ENCODE data around the gene CDV3. TPM values are rescaled to one million over a fixed set of nuclear protein-coding genes. Genes with fewer than 3 reads are reported as not detected.
A peak's percentile ranks its signal among the peaks of the same experiment; 100 is the strongest.
"Not testable (repeated sequence)": the region's sequence is repeated elsewhere in the genome, so short reads cannot be mapped to it uniquely, and the experiment has no call there.

CDV3 gene
- total RNA-seq, 1 donor from 2014 or later: 166 TPM

DNA sequence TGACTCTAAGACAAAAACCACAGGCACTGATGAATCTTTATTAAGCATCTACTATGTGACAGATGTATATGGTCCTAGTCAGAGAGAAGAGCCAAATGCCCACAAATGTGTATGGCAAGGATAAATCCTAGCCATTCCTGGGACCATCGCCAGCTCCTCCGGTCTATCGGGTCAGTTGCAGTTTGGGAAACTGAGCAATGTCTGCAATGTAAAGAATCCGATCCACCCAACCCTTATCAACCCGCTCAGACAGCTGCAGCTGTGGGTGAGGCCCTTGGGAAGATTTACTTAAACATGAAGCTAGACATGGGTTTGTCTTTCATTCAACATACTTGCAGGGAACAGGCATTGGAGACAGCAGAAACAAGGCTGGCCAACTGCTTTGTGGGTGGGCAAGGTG lies 40.5 kb upstream of the CDV3 start:
- intact Hi-C loops (cut with DNase I): no loop called here
- DNase-seq (no peak), ATAC-seq (no peak)
- Histone ChIP-seq H3K9me3 (peaks cover 2% of the 10 kb centered on the region), H3K27ac (no peak overlapping the region), H3K36me3 (no peaks in the 10 kb centered on the region), H3K27me3 (ENCODE audit: low read depth) (no peaks in the 10 kb centered on the region), H3K4me3 (no peak overlapping the region), H3K4me1 (peaks cover 18% of the 10 kb centered on the region)
- TF ChIP-seq, protein P1, sequence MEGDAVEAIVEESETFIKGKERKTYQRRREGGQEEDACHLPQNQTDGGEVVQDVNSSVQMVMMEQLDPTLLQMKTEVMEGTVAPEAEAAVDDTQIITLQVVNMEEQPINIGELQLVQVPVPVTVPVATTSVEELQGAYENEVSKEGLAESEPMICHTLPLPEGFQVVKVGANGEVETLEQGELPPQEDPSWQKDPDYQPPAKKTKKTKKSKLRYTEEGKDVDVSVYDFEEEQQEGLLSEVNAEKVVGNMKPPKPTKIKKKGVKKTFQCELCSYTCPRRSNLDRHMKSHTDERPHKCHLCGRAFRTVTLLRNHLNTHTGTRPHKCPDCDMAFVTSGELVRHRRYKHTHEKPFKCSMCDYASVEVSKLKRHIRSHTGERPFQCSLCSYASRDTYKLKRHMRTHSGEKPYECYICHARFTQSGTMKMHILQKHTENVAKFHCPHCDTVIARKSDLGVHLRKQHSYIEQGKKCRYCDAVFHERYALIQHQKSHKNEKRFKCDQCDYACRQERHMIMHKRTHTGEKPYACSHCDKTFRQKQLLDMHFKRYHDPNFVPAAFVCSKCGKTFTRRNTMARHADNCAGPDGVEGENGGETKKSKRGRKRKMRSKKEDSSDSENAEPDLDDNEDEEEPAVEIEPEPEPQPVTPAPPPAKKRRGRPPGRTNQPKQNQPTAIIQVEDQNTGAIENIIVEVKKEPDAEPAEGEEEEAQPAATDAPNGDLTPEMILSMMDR (IDR thresholded peaks at IDR 0.05): no peak

DNA sequence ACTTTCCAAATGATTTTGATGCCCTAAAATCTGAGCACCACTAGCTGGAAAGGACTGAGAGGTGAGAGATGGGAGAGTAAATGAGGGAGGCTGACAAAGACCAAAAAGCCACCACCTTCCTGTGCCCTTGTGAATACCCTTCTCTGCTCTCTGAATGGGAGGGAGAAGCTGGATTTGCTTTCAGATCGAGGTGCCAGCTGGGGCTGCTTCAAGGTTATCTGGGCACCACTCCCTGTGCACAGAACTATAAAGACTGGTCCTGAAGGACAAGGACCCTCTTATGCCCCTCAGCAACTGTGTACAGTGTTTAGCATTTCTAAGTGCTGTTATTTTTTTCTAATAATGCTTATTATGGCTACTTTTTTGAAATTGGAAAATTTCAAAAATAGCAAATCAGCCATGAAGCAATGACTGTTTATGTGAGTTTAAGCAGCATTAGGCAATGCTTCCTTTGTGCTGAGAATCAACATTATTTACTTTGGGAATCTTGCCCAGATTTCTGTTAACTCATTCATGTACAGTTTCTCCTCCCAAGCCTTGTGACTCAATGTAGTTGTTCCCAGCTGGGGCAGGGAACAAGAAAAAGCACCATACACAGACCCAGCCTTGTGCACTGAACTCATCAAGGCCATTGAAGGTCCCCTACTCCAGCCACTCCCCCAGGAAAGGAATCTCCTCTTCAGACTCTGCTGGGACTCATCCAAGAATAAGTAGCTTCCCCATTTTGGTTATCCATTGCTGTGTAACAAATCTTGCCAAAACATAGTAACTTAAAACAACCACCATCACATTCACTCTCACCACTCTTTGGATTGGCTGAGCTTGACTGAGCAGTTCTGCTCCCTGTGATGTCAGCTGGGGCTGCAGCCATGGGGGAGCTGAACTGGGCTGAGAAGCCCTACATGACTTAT lies 37.3 kb upstream of the CDV3 start:
- DNase-seq (no peak), ATAC-seq (peak; percentile 61 to 76)
- TF ChIP-seq, protein P1 (IDR thresholded peaks at IDR 0.05): no peak
- intact Hi-C loops (cut with DNase I): no loop called here
- Histone ChIP-seq H3K4me3 (no peak overlapping the region), H3K36me3 (no peaks in the 10 kb centered on the region), H3K27ac (peak overlapping the region; percentile 50), H3K4me1 (peaks cover 18% of the 10 kb centered on the region), H3K9me3 (no peaks in the 10 kb centered on the region), H3K27me3 (ENCODE audit: low read depth) (no peaks in the 10 kb centered on the region)

DNA sequence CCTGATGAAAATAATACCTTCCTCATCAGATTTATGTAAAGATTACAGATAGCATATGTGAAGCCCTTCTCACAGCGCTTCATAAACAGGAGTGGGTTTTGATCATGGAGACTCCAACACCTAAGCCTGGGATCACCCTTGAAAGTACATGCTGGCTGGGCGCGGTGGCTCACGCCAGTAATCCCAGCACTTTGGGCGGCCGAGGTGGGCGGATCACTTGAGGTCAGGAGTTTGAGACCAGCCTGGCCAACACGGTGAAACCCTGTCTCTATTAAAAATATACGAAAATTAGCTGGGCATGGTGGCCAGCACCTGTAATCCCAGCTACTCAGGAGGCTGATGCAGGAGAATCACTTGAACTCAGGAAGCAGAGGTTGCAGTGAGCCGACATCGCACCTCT lies 36.4 kb upstream of the CDV3 start:
- H3K36me3 ChIP-seq; intact Hi-C loops (cut with DNase I); ATAC-seq; H3K27ac ChIP-seq; DNase-seq; H3K27me3 ChIP-seq (ENCODE audit: low read depth); H3K4me3 ChIP-seq; H3K9me3 ChIP-seq: not testable (repeated sequence)
- peaks cover 18% of the 10 kb centered on the region for H3K4me1 ChIP-seq

DNA sequence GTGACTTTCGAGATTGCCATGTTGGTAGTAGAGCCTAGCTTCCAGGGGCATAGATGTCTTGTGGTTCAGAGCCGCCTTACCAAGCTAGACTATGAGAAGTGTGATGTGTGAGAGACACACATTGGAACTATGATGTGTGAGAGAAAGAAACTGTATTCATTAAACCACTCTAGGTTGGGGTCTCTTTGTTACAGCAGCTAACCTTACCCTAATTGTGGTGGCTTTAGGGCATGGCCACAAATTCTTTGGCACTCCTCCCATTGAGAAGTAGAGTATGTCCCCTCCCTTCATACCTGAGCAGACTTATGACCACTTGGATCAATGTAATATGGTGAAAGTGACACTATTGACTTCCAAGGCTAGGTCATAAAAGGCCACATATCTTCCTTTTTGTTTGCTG lies 35.3 kb upstream of the CDV3 start:
- H3K4me3 ChIP-seq: no peak overlapping the region
- intact Hi-C loops (cut with DNase I): no loop called here
- ATAC-seq: no peak
- H3K4me1 ChIP-seq: peaks cover 18% of the 10 kb centered on the region
- H3K36me3 ChIP-seq: no peaks in the 10 kb centered on the region
- TF ChIP-seq, protein P1 (IDR thresholded peaks at IDR 0.05): no peak
- no peaks in the 10 kb centered on the region for H3K9me3 ChIP-seq
- DNase-seq: no peak
- no peak overlapping the region for H3K27ac ChIP-seq
- H3K27me3 ChIP-seq (ENCODE audit: low read depth): no peaks in the 10 kb centered on the region

DNA sequence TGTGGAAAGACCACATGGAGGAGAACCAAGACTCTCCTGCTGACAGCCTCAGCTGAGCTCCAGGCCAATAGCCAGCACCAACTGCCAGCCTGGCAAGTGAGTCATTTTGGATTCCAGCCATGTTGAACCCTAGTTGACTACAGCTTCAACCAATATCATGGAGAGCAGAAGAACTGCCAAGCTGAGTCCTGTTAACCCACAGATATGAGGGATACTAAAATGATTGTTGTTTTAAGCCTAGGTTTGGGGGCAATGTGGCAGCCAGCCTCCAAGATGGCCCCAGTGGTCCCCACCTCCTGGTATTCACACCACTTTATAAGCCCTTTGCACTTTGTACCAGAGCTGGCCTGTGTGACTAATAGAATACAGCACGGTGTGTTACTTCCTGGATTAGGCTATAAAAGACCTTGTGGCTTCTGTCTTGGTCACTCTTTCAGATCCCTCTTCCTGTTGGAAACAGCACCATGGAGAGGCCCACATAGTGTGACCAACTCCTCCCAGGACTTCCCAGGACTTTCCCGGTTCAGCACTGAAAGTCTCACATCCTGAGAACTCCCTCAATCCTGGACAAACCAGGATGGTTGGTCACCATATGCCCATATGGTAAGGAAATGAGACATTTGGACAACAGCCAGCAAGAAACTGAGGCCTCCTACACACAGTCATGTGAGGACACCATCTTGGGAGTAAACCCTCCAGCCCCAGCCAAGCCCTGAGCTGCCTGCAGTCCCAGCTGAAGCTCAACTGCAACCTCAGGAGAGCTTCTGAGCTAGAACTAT lies 32.4 kb upstream of the CDV3 start:
- ATAC-seq (peak; percentile 39 to 45), DNase-seq (no peak)
- Histone ChIP-seq H3K4me1 (peaks cover 10% of the 10 kb centered on the region), H3K27me3 (ENCODE audit: low read depth) (no peaks in the 10 kb centered on the region), H3K36me3 (no peaks in the 10 kb centered on the region), H3K4me3 (no peak overlapping the region), H3K27ac (no peak overlapping the region), H3K9me3 (no peaks in the 10 kb centered on the region)
- intact Hi-C loops (cut with DNase I): no loop called here
- TF ChIP-seq, protein P1 (IDR thresholded peaks at IDR 0.05): no peak

- Histone ChIP-seq H3K27ac (no peak overlapping the region), H3K27me3 (ENCODE audit: low read depth) (no peaks in the 10 kb centered on the region), H3K36me3 (no peaks in the 10 kb centered on the region), H3K4me1 (peaks cover 5% of the 10 kb centered on the region), H3K9me3 (no peaks in the 10 kb centered on the region), H3K4me3 (no peak overlapping the region)
- ATAC-seq (no peak), DNase-seq (no peak)
- TF ChIP-seq, protein P1 (IDR thresholded peaks at IDR 0.05): no peak
- intact Hi-C loops (cut with DNase I): no loop called here
Measured at GRCh38 chr3:133542871-133543270, 30.6 kb upstream of the CDV3 start.

DNA sequence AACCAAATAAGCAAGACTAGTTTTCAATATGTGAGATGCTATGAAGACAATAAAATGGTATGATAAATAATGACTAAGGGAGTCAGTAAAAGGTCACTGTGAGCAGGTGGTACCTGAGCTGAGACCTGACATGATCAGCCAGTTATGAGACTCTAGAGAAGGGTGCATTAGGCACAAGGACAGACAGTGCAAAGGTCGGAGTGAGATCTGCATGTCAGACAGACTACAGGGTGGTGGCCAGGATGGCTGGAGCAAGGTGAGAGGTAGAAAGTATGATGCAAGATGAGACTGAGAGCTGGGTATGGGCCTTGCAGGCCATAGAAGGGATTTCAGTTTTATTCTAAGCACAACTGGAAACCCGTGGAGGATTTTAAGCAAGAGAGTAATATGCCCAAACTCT lies 28.5 kb upstream of the CDV3 start:
- H3K4me3 ChIP-seq; H3K27me3 ChIP-seq (ENCODE audit: low read depth); H3K36me3 ChIP-seq; ATAC-seq; H3K27ac ChIP-seq; H3K4me1 ChIP-seq; H3K9me3 ChIP-seq; intact Hi-C loops (cut with DNase I); DNase-seq: not testable (repeated sequence)
